ENCODE data around the gene NFASC.

- TF ChIP-seq CTCF (IDR thresholded peaks at IDR 0.05), result no peak
- no peak for TF ChIP-seq POLR2A (IDR thresholded peaks at IDR 0.05)
Measured at GRCh38 chr1:204992998-204993314, 122.3 kb downstream of the NFASC start.
